ENCODE data around the gene GNAS-AS1. TPM values are rescaled to one million over a fixed set of nuclear protein-coding genes. Genes with fewer than 3 reads are reported as not detected.
"Not testable (repeated sequence)": the region's sequence is repeated elsewhere in the genome, so short reads cannot be mapped to it uniquely, and the experiment has no call there.

Gene GNAS-AS1
- total RNA-seq, 2 donors from 2014 or later, result 0.37 to 0.80 TPM

DNA sequence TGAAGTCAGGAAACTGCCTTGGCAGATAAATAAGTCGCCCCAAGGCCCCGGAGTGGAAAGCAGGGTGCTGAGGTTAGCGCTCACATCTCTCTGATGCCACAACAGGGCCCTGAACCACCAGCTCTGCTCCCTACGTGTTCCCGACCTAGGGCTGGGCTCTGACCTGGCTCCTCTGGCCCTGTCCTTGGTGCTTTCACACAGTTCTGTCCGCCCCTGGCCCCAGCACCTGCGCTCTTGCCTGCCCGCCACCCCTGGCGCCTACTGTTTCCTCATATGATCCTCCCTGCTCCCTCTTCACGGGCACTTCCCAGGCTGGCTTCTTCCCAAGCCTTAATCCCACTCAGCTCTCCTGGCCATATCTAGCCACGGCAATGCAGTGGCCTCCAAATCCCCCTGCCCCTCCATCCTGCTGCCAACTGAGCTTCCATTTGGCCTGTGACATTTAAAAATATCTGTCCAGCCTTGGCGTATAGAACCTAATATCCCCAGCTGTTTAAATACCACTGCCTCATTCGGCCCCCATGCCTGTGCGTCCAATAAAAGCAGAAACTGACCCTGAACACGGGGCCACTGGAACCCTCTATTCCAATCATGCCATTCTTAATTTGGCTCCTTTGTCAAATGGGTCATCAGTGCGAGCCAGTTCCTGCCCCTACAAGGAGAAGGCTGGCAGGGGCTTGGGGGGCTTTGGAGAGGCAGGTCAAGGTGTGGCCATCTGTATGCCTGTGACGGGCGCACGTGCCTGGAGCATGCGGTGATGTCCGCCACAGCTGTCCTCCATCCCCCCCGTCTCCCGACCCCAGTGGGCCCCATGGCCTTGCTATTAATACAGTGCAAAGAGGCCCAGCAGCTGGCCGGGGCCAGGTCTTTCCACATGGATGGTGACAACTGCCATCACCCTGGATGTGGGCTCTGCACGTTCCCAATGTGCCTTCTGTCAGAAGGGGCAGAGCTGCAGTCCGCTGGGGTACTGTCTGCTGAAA lies 27.7 kb downstream of the GNAS-AS1 start:
- DNase-seq (no peak), ATAC-seq (peak in 1 of 2 donors; percentile 13)
- intact Hi-C loops (cut with DNase I), result no loop called here

DNA sequence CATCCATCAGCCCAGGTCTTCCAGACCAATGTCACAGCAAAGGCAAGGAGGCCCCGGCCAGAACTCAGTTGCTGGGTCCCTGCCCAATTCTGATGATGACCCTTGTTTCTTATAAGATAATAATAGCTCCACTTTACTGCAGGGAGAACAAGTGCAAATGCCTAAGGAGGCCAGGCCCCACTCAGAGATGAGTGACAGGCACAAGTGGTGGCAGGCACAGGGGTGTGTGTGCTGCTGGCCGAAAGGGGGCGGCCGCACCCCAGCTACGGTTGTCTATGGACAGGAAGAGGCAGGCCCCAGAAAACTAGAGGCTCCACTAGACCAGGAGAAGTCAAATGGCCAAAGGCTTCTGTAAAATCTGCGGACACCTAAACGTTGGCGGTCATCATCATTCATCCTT lies 28.6 kb downstream of the GNAS-AS1 start:
- intact Hi-C loops (cut with DNase I), result no loop called here
- no peak for DNase-seq
- peak; percentile 16 to 46 for ATAC-seq

GRCh38 chr20:58820515-58820914 lies 30.2 kb downstream of the GNAS-AS1 start:
- DNase-seq; ATAC-seq; intact Hi-C loops (cut with DNase I): not testable (repeated sequence)

DNA sequence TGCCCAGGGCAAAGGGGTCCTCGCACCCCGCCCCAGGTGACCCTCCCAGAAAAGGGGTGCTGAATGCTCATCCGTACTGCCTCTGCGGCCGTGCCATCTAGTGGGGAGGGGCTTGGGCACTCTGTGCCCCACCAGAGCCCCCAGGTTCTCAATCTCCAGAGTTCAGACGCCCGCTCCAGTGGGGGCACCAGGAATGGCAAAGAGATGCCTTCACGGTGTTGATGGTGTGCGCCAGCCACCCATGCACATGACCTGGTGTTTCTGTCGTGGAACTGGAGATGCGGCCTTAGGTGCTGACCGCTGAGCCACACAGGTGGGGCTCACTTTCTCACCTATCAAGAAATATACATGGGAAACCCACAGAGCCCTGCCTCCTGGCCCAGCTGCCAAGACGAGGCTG lies 30.8 kb downstream of the GNAS-AS1 start:
- intact Hi-C loops (cut with DNase I), result no loop called here
- no peak for ATAC-seq
- no peak for DNase-seq

- ATAC-seq (no peak), DNase-seq (no peak)
- intact Hi-C loops (cut with DNase I), result no loop called here
Observed at GRCh38 chr20:58818586-58819285, 32.0 kb downstream of the GNAS-AS1 start.

GRCh38 chr20:58817748-58818147 lies 33.0 kb downstream of the GNAS-AS1 start:
- DNase-seq (no peak), ATAC-seq (no peak)
- intact Hi-C loops (cut with DNase I), result no loop called here

DNA sequence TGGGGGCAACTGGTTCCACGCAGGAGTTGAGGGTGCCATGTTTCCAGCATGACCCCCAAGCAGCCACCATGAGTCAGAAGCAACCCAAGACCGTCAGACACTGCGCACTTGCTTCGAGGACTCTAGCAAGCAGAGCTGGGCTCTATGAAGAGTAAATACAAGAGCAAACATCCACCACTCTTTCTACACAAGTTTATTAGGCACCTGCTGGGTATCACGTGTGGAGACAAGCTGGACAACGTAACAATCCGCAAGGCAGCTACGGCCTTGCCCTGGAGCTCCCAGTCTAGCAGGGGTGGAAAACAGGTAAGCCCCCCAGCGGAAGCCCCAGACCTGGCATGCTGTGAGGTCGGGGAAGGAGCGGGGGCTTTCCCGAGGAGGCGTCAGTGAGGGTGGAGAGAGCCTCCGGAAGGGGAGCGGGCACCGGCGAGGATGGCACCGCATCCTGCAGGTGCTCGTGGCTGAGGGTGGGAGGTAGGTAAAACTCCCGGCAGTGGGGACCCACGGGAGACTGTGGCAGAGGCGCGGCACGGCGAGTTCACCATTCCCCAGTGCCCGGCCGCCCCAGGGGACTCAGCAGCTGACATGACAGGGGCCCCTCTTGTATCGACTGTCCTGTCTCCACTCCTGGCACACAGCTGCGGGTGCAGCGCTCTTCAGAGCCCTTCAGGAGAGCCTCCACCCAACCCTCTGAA lies 33.6 kb downstream of the GNAS-AS1 start:
- DNase-seq (no peak), ATAC-seq (no peak)
- intact Hi-C loops (cut with DNase I), result no loop called here

DNA sequence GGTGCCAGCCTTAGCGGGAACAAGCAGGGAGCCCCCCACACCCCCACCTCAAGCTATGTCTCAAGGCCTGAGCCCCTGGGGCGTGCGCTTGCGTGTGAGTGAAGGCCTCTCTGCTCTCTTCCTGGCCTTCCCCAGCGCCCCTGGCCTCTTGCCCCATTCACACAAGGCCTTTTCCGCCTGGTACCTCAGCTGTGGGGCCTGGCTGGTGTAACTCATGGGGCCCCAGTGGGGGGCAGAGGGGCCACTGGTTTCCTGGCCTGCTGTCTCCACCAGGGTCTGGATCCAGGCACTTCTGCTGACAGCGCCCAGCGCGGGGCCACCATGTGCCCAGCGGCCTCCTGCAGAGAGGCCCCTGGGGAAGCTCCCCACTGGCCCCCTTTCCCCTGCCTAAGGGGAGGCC lies 34.7 kb downstream of the GNAS-AS1 start:
- ATAC-seq, result no peak
- intact Hi-C loops (cut with DNase I), result no loop called here
- DNase-seq, result no peak

- no peak for DNase-seq
- intact Hi-C loops (cut with DNase I), result no loop called here
- ATAC-seq, result no peak
Observed at GRCh38 chr20:58815448-58815847, 35.3 kb downstream of the GNAS-AS1 start.

DNA sequence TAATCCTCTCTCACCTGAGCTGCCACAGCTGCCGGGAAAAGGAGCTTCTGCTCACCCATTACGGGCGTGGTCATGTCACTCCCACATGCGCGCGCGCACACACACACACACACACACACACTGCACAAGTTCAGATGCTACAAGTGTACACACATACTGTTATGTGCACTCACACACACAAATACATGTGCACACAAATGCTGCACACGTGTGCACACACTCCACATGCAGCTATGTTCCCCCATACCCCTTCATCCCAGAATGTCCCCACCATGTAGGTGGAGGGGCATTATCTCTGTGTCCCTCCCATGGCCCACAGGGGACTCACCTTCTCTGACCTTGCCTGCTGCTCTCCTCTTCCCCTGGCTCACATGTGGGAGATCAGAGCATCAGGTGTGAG lies 37.3 kb downstream of the GNAS-AS1 start:
- intact Hi-C loops (cut with DNase I), result no loop called here
- ATAC-seq (no peak), DNase-seq (no peak)

DNA sequence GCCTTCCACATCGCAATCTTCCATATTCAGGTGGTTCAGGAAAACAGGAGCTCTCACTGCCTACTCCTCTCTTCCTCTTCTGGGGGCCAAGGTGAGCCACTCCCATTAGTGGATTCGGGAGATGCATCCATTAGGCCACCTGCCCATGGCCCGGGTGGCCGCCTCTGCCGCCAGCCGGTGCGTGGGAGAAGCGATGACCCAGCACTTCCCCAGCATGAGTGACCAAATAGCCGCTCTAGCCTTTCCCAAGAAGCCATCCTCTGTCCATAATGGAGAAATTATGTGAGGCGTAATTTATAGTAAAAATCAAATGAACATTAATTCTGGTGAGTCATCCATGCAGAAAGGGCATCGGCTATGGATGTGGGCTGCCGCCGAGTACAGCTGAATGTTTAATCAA lies 39.4 kb downstream of the GNAS-AS1 start:
- ATAC-seq (no peak), DNase-seq (no peak)
- intact Hi-C loops (cut with DNase I), result no loop called here

- intact Hi-C loops (cut with DNase I), result no loop called here
- no peak for ATAC-seq
- DNase-seq, result no peak
Observed at GRCh38 chr20:58810879-58811250, 39.8 kb downstream of the GNAS-AS1 start.

DNA sequence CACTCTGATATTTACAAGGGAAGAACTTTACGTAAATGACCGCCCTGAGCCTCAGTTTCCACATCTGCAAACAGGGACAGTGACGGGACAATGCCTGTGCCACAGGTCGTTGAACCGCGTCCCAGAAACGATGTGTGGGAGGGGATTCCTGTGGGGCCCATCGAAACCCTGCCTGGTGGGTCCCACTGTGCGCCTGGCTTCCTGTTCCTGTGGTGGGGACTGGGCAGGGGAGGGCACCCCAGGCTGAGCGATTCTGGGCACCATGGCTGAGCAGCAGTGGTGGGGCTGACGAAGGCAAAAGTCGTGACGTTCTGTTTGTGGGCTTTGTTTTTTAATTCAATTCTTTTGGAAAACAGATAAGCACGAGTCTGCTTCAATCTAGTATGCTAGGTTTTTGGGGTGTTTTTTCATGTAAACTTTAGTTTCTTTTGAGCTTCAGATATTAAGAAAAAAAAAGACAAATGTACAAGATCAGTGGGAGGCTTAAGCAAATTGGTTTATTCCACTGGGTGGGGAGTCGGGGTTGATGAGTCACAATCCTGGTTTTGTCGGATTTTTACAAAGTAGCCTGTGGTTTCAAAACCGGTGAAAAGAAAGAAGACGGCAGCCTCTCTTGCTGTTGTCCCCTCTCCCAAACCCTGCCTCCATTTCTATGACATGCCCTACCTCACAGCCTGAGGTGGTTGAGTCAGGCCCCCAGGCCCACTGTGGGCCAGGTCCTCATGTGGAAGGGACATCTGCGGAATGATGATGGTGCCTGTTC lies 40.4 kb downstream of the GNAS-AS1 start:
- no peak for DNase-seq
- no peak for ATAC-seq
- intact Hi-C loops (cut with DNase I), result no loop called here

DNA sequence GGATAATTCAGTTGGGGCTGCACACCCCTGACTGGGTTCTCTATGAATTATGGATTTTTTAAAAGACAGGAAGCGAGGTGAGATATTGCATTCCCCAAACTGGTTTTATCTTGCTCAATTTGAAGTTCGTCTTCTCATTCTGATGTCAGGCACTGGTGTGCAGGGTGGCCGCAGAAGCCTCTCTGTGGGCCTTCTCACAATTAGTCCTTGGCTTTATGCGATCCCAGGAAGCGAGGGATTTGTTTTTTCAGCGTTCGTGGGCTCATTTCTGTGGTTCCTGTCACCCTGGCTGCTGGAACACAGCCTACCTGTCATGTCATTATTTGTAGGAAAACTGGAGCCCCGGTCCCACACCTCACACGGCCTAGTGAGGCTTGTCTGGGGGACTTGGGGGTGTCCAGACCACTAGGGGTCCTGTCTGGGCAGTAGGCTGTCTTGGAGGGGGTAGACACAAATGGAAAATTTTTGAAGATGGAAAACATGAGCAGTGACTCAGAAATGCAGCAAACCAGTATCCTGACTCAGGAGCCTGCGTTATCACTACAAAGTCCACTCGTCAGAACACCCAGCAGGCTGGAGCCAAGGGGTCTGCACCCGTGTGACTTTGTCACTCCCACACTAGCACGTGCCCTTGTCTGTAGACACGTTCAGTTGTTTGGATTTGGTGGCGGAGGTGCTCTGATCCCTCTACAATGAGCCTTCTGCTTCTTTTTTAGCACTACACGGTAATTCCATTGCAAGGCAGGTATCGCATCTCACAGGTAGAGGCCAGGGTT lies 42.2 kb downstream of the GNAS-AS1 start:
- intact Hi-C loops (cut with DNase I), result no loop called here

GRCh38 chr20:58807801-58808200 lies 42.9 kb downstream of the GNAS-AS1 start:
- intact Hi-C loops (cut with DNase I), result no loop called here
- no peak for DNase-seq
- ATAC-seq, result no peak

More for the DNA sequence above, 42.2 kb downstream of the GNAS-AS1 start:
- DNase-seq, result no peak
- ATAC-seq, result no peak

GRCh38 chr20:58803533-58803932 lies 47.2 kb downstream of the GNAS-AS1 start:
- intact Hi-C loops (cut with DNase I), result no loop called here
- no peak for DNase-seq
- no peak for ATAC-seq

DNA sequence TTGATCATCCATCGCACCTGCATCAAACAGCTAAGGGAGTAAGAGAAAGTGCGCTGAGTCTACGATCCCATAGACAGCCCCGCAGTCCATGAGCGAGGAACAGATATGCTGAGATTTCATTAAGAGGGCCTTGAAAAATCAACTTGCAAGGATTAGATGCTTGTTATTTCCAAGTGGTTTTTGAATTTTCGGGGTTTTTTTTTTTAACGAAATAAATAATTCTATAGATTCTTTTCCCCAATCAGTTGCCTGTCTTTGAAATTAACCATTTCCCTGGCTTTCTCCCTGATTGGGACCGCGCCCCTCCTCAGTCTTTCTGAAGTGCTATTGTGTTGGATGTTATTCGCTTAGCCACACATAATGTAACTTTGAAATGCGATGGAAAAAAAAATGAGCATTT lies 48.6 kb downstream of the GNAS-AS1 start:
- ATAC-seq (no peak), DNase-seq (no peak)
- intact Hi-C loops (cut with DNase I), result no loop called here

- intact Hi-C loops (cut with DNase I), result no loop called here
- DNase-seq (no peak), ATAC-seq (no peak)
Observed at GRCh38 chr20:58800134-58800871, 50.4 kb downstream of the GNAS-AS1 start.

All from left cardiac atrium (tissue), 4 donors.